SW480 (cell line): ENCODE data around the gene AOPEP.
A peak's percentile ranks its signal among the peaks of the same experiment; 100 is the strongest.

ENCODE experiments used
- DNase-seq: peaks from one replicate; pipeline ENCODE4 v3.0.0-alpha.2; 2016; ENCODE audit warnings: low spot score

Gene AOPEP

GRCh38 chr9:95084254-95084934 is 357.9 kb downstream of the AOPEP start:
- DNase-seq = no peak

- no peak for DNase-seq
These were observed 358.7 kb downstream of the AOPEP start for GRCh38 chr9:95085036-95085770.

GRCh38 chr9:95085861-95086563 is 359.5 kb downstream of the AOPEP start:
- DNase-seq = no peak

GRCh38 chr9:95086564-95086955 is 360.1 kb downstream of the AOPEP start:
- DNase-seq = no peak

- peak; percentile 61 for DNase-seq
These were observed 361.3 kb downstream of the AOPEP start for GRCh38 chr9:95087659-95088242.

- peak; percentile 67 for DNase-seq
These were observed 362.1 kb downstream of the AOPEP start for GRCh38 chr9:95088421-95089161.

- no peak for DNase-seq
These were observed 362.9 kb downstream of the AOPEP start for GRCh38 chr9:95089257-95090022.

- peak; percentile 76 for DNase-seq
These were observed 363.7 kb downstream of the AOPEP start for GRCh38 chr9:95090023-95090791.

- DNase-seq = no peak
These were observed 364.5 kb downstream of the AOPEP start for GRCh38 chr9:95090871-95091577.

- peak; percentile 86 for DNase-seq
These were observed 365.2 kb downstream of the AOPEP start for GRCh38 chr9:95091601-95092261.

- DNase-seq = peak; percentile 93
These were observed 366.0 kb downstream of the AOPEP start for GRCh38 chr9:95092262-95093072.

GRCh38 chr9:95093586-95093985 is 367.1 kb downstream of the AOPEP start:
- DNase-seq = no peak

GRCh38 chr9:95094002-95094401 is 367.5 kb downstream of the AOPEP start:
- DNase-seq = no peak

- no peak for DNase-seq
These were observed 369.3 kb downstream of the AOPEP start for GRCh38 chr9:95095641-95096355.

GRCh38 chr9:95096381-95096780 is 369.9 kb downstream of the AOPEP start:
- DNase-seq = no peak

- DNase-seq = no peak
These were observed 370.3 kb downstream of the AOPEP start for GRCh38 chr9:95096807-95097206.

- DNase-seq = no peak
These were observed 370.8 kb downstream of the AOPEP start for GRCh38 chr9:95097279-95097678.
